IMR-90 (cell line): ENCODE results near the gene SLC31A1. TPM values are rescaled to one million over a fixed set of nuclear protein-coding genes. Genes with fewer than 3 reads are reported as not detected.

ENCODE experiments used
- ATAC-seq: fragments of 200-7000 bp; cut with Tn5 transposase; 2 replicates; pipeline ENCODE4 v1.9.1; 2020; ENCODE audit warnings: low read depth, mild to moderate bottlenecking, moderate library complexity
- BruUV-seq: library from RNA; stranded (reverse); fragments of 400-500 nt; replicated peaks from 2 replicates; lab custom pipeline; 2021; lab: Mats Ljungman, UMichigan
- CTCF ChIA-PET: fragments of 300-600 bp; formaldehyde crosslinking; extraction: SDS; loops from one replicate; lab custom pipeline; 2021; ENCODE audit warnings: antibody characterized with exemption; lab: Yijun Ruan, JAX
- POLR2A ChIA-PET: fragments of 300-600 bp; sonication (Branson Sonifier 250); formaldehyde crosslinking; loops from one replicate; lab custom pipeline; 2022; ENCODE audit warnings: antibody characterized with exemption; ENCODE audit not compliant: unreplicated experiment; lab: Charles Lee
- DNase-seq: peaks from one replicate; pipeline ENCODE4 v3.0.0; 2013
- H2AFZ ChIP-seq: replicated peaks from 2 replicates; pipeline ENCODE3; 2013; ENCODE audit warnings: low read length, mild to moderate bottlenecking; ENCODE audit not compliant: poor library complexity
- H2AK5ac ChIP-seq: 2 replicates; pipeline ENCODE4 v1.6.1; 2013; ENCODE audit warnings: low read depth, low read length, inconsistent platforms
- H2AK9ac ChIP-seq: replicated peaks from 2 replicates; pipeline ENCODE3; 2013; ENCODE audit warnings: mild to moderate bottlenecking, low read depth, low read length, moderate library complexity; ENCODE audit not compliant: poor library complexity
- H2BK120ac ChIP-seq: 2 replicates; pipeline ENCODE4 v1.6.1; 2013; ENCODE audit warnings: low read depth, low read length, inconsistent platforms
- H2BK15ac ChIP-seq: 3 replicates; pipeline ENCODE4 v1.6.1; 2013; ENCODE audit warnings: low read depth, low read length, inconsistent platforms
- H2BK20ac ChIP-seq: 2 replicates; pipeline ENCODE4 v1.6.1; 2013; ENCODE audit warnings: low read depth, mild to moderate bottlenecking, inconsistent platforms, low read length, moderate library complexity
- H2BK5ac ChIP-seq: 2 replicates; pipeline ENCODE4 v1.6.1; 2013; ENCODE audit warnings: mild to moderate bottlenecking, low read depth, low read length, inconsistent platforms; ENCODE audit not compliant: poor library complexity, severe bottlenecking
- H3K14ac ChIP-seq: replicated peaks from 2 replicates; pipeline ENCODE4 v1.6.1; 2013; ENCODE audit warnings: low read depth, low read length, inconsistent platforms
- H3K18ac ChIP-seq: 2 replicates; pipeline ENCODE4 v1.6.1; 2013; ENCODE audit warnings: low read depth, low read length, control low read depth
- H3K23ac ChIP-seq: 2 replicates; pipeline ENCODE4 v1.6.1; 2013; ENCODE audit warnings: low read depth, low read length, inconsistent platforms
- H3K27ac ChIP-seq: 2 replicates; pipeline ENCODE4 v1.5.1; 2013; ENCODE audit warnings: mild to moderate bottlenecking, control low read depth, low read length; ENCODE audit not compliant: insufficient read depth
- H3K27me3 ChIP-seq: 2 replicates; pipeline ENCODE4 v1.6.1; 2013; ENCODE audit warnings: low read length; ENCODE audit not compliant: control insufficient read depth, insufficient read depth
- H3K36me3 ChIP-seq: 2 replicates; pipeline ENCODE4 v1.6.1; 2013; ENCODE audit warnings: low read length, mixed read lengths; ENCODE audit not compliant: control insufficient read depth, insufficient read depth
- H3K4ac ChIP-seq: 2 replicates; pipeline ENCODE4 v1.6.1; 2013; ENCODE audit warnings: low read depth, low read length, inconsistent platforms
- H3K4me1 ChIP-seq: 2 replicates; pipeline ENCODE4 v1.6.1; 2013; ENCODE audit warnings: low read length, mixed read lengths; ENCODE audit not compliant: control insufficient read depth, insufficient read depth
- H3K4me2 ChIP-seq: 2 replicates; pipeline ENCODE4 v1.6.1; 2013; ENCODE audit warnings: low read depth, mild to moderate bottlenecking, control low read depth, low read length, moderate library complexity
- H3K4me3 ChIP-seq: 2 replicates; pipeline ENCODE4 v1.5.1; 2013; ENCODE audit warnings: low read depth, mild to moderate bottlenecking, control low read depth, low read length, moderate library complexity; ENCODE audit not compliant: insufficient read depth
- H3K56ac ChIP-seq: 2 replicates; pipeline ENCODE4 v1.6.1; 2013; ENCODE audit warnings: low read length, inconsistent platforms; ENCODE audit not compliant: insufficient read depth; ENCODE audit errors: extremely low read depth
- H3K79me1 ChIP-seq, 2 experiments: 2 replicates each; pipeline ENCODE4 v1.6.1; 2013; ENCODE audit warnings: low read length in 2 of 2, inconsistent platforms in 1 of 2, low read depth in 1 of 2
- H3K9ac ChIP-seq: 2 replicates; pipeline ENCODE4 v1.6.1; 2013; ENCODE audit warnings: low read depth, low read length, control low read depth
- H3K9me1 ChIP-seq: 2 replicates; pipeline ENCODE4 v1.6.1; 2013; ENCODE audit warnings: low read length, inconsistent platforms; ENCODE audit not compliant: insufficient read depth
- H3K9me3 ChIP-seq: 2 replicates; pipeline ENCODE4 v1.6.1; 2013; ENCODE audit warnings: low read length; ENCODE audit not compliant: control insufficient read depth, insufficient read depth
- H4K20me1 ChIP-seq: 2 replicates; pipeline ENCODE4 v1.6.1; 2013; ENCODE audit warnings: low read length, inconsistent platforms; ENCODE audit not compliant: insufficient read depth
- H4K5ac ChIP-seq: 2 replicates; pipeline ENCODE4 v1.6.1; 2013; ENCODE audit warnings: mild to moderate bottlenecking, low read depth, low read length, control low read depth
- H4K8ac ChIP-seq, 2 experiments: 2 replicates each; pipeline ENCODE4 v1.6.1; 2013; ENCODE audit warnings: low read depth in 2 of 2, low read length in 2 of 2, control low read depth in 1 of 2, inconsistent platforms in 1 of 2
- H4K91ac ChIP-seq: 2 replicates; pipeline ENCODE4 v1.6.1; 2013; ENCODE audit warnings: low read depth, low read length, inconsistent platforms; ENCODE audit not compliant: insufficient read depth
- RCOR1 ChIP-seq: IDR thresholded peaks from 2 replicates; pipeline ENCODE4 v1.6.1; 2012; ENCODE audit warnings: mild to moderate bottlenecking, low read length, improper control_type of control experiment; ENCODE audit not compliant: insufficient replicate concordance
- RFX5 ChIP-seq: IDR thresholded peaks from 2 replicates; pipeline ENCODE4 v1.8.0; 2012; ENCODE audit warnings: low read depth, mild to moderate bottlenecking, low read length, moderate library complexity
- WGBS, 2 experiments: methylation state at CpG; one replicate each; pipeline versions ENCODE4 v1.1.5 to v1.1.7; 2013; ENCODE audit warnings: missing lambda C conversion rate in 2 of 2; ENCODE audit not compliant: insufficient read length in 1 of 2; ENCODE audit errors: extremely low coverage in 2 of 2; 5-methylcytosine and 5-hydroxymethylcytosine counted together
- dilution Hi-C: fragments of 300-500 bp; cut with HindIII; formaldehyde crosslinking; loops from one replicate; pipeline ENCODE4 v1.14.3; 2018; ENCODE audit warnings: low sequenced_read_pairs; ENCODE audit not compliant: unreplicated experiment
- in situ Hi-C: fragments of 300-500 bp; cut with MboI; formaldehyde crosslinking; loops from 3 replicates; pipeline ENCODE4 v1.14.3; 2019; ENCODE audit warnings: low sequenced_read_pairs, inconsistent platforms, mixed read lengths
- intact Hi-C: fragments of 100-400 bp; cut with micrococcal nuclease; formaldehyde crosslinking; loops from 2 replicates; pipeline ENCODE4 v1.10.0; 2022
- polyA plus RNA-seq, 3 experiments: library from polyadenylated mRNA; depleted of rRNA; stranded (reverse); fragments of >200 nt; gene quantifications; 2 replicates each; pipeline ENCODE4 v1.2.3, GENCODE V29; 2012; ENCODE audit warnings: low replicate concordance in 1 of 3
- total RNA-seq: library from RNA; depleted of rRNA; stranded (reverse); fragments of >200 nt; gene quantifications from 2 replicates; pipeline ENCODE4 v1.2.3, GENCODE V29; 2012

Gene SLC31A1
- total and polyA plus RNA-seq, 2 of the 4 experiments (the other 2 are of a cell fraction), result 17.9 to 23.3 TPM

- intact Hi-C loops, result no loop called here
- no peak overlapping the region for H3K14ac ChIP-seq
- no peak overlapping the region for H3K23ac ChIP-seq
- H3K4ac ChIP-seq, result no peak overlapping the region
- no peaks in the 10 kb centered on the region for H3K36me3 ChIP-seq
- DNase-seq, result no peak
- peaks cover 2% of the 10 kb centered on the region; the same call in 1 of the 2 replicates for H3K9me3 ChIP-seq
- no peak overlapping the region for H2BK15ac ChIP-seq
- no peak overlapping the region for H3K18ac ChIP-seq
- no TSS peak for BruUV-seq
- no peak overlapping the region for H3K9ac ChIP-seq
- ChIA-PET POLR2A (no interaction called here), CTCF (no interaction called here)
- H4K91ac ChIP-seq, result no peak overlapping the region
- no peak overlapping the region for H4K5ac ChIP-seq
- peaks cover 16 to 35% of the 10 kb centered on the region in 2 experiments for H3K79me1 ChIP-seq
- no peak overlapping the region for H2BK20ac ChIP-seq
- in situ Hi-C loops, result no loop called here
- H2BK120ac ChIP-seq, result no peak overlapping the region
- H3K27ac ChIP-seq, result no peak overlapping the region
- ATAC-seq, result no peak
- no CpG with 5 or more reads among the region's 6 CpGs for WGBS, 2 experiments
- H3K56ac ChIP-seq, result no peak overlapping the region
- H2AK5ac ChIP-seq, result no peak overlapping the region
- TF ChIP-seq RFX5, result no peak
- TF ChIP-seq RCOR1, result no peak
- no peak overlapping the region for H4K8ac ChIP-seq
- no peak overlapping the region for H2AFZ ChIP-seq
- H2AK9ac ChIP-seq, result no peak overlapping the region
- no peaks in the 10 kb centered on the region for H3K9me1 ChIP-seq
- no peaks in the 10 kb centered on the region for H3K27me3 ChIP-seq
- H2BK5ac ChIP-seq, result no peak overlapping the region
- peaks cover 16% of the 10 kb centered on the region for H4K20me1 ChIP-seq
- no peaks in the 10 kb centered on the region for H3K4me1 ChIP-seq
- dilution Hi-C loops, result no loop called here
- H3K4me3 ChIP-seq, result no peak overlapping the region
- H3K4me2 ChIP-seq, result no peak overlapping the region
These were observed 25.6 kb downstream of the SLC31A1 start for GRCh38 chr9:113246928-113247327.
